ENCODE measurements around the gene MYH9. TPM values are rescaled to one million over a fixed set of nuclear protein-coding genes. Genes with fewer than 3 reads are reported as not detected.

The MYH9 gene
- total RNA-seq, 3 donors from 2014 or later (not counting 1 experiment from before 2014, with no cell fraction given): 803 to 1,038 (median 808) TPM

GRCh38 chr22:36331306-36331911 lies 56.4 kb downstream of the MYH9 start:
- H3K4me3 ChIP-seq (ENCODE audit: low read length): peak overlapping the region; percentile 2
- Mint-ChIP-seq H3K9me3 (no peaks in the 10 kb centered on the region), H3K27me3 (ENCODE audit: low read depth in 2 of 2) (no peaks in the 10 kb centered on the region), H3K27ac (peak overlapping the region; percentile 98 to 100), H3K36me3 (no peaks in the 10 kb centered on the region), H3K4me1 (peaks cover 94 to 95% of the 10 kb centered on the region in 2 donors), H3K4me3 (peak overlapping the region; percentile 91)
- no peaks in the 10 kb centered on the region for H3K9me3 ChIP-seq (ENCODE audit: control insufficient read depth, insufficient read depth, low read length)
- H3K27me3 ChIP-seq (ENCODE audit: control insufficient read depth, insufficient read depth, low read length): no peaks in the 10 kb centered on the region
- H3K36me3 ChIP-seq (ENCODE audit: control insufficient read depth, insufficient read depth, low read length): peaks cover 56% of the 10 kb centered on the region
- TF ChIP-seq CTCF (IDR thresholded peaks at IDR 0.05): no peak
- H3K4me1 ChIP-seq (ENCODE audit: control insufficient read depth, insufficient read depth, low read length): peaks cover 91% of the 10 kb centered on the region
- peak; percentile 59 to 83 (median 73) for ATAC-seq
- intact Hi-C loops (cut with micrococcal nuclease): loop anchor here (1.0 kb wide), 1 partner anchor 55 kb away; no protein-coding TSS in a partner anchor
- peak overlapping the region; percentile 80 for H3K27ac ChIP-seq (ENCODE audit: low read length)
- peak; percentile 74 to 91 for DNase-seq
- WGBS (ENCODE audit: insufficient coverage): 9% methylated on average over 11 of the region's 11 CpGs

GRCh38 chr22:36330655-36331305 lies 57.0 kb downstream of the MYH9 start:
- peak; percentile 34 to 42 for DNase-seq
- Mint-ChIP-seq H3K36me3 (no peaks in the 10 kb centered on the region), H3K4me3 (peak overlapping the region; percentile 91), H3K27ac (peak overlapping the region; percentile 98 to 100), H3K4me1 (peaks cover 91 to 92% of the 10 kb centered on the region in 2 donors), H3K9me3 (no peaks in the 10 kb centered on the region), H3K27me3 (ENCODE audit: low read depth in 2 of 2) (no peaks in the 10 kb centered on the region)
- 24% methylated on average over 19 of the region's 20 CpGs for WGBS (ENCODE audit: insufficient coverage)
- no peak for ATAC-seq
- Histone ChIP-seq H3K27ac (ENCODE audit: low read length) (peak overlapping the region; percentile 80), H3K9me3 (ENCODE audit: control insufficient read depth, insufficient read depth, low read length) (no peaks in the 10 kb centered on the region), H3K4me3 (ENCODE audit: low read length) (no peak overlapping the region), H3K27me3 (ENCODE audit: control insufficient read depth, insufficient read depth, low read length) (no peaks in the 10 kb centered on the region), H3K4me1 (ENCODE audit: control insufficient read depth, insufficient read depth, low read length) (peaks cover 84% of the 10 kb centered on the region), H3K36me3 (ENCODE audit: control insufficient read depth, insufficient read depth, low read length) (peaks cover 56% of the 10 kb centered on the region)
- intact Hi-C loops (cut with micrococcal nuclease): loop anchor here (1.0 kb wide), 1 partner anchor 56 kb away; no protein-coding TSS in a partner anchor
- no peak for TF ChIP-seq CTCF (IDR thresholded peaks at IDR 0.05)

GRCh38 chr22:36330127-36330526 lies 57.6 kb downstream of the MYH9 start:
- TF ChIP-seq CTCF (IDR thresholded peaks at IDR 0.05): no peak
- Histone ChIP-seq H3K9me3 (ENCODE audit: control insufficient read depth, insufficient read depth, low read length) (no peaks in the 10 kb centered on the region), H3K36me3 (ENCODE audit: control insufficient read depth, insufficient read depth, low read length) (peaks cover 56% of the 10 kb centered on the region), H3K4me3 (ENCODE audit: low read length) (no peak overlapping the region), H3K27ac (ENCODE audit: low read length) (peak overlapping the region; percentile 80), H3K27me3 (ENCODE audit: control insufficient read depth, insufficient read depth, low read length) (no peaks in the 10 kb centered on the region), H3K4me1 (ENCODE audit: control insufficient read depth, insufficient read depth, low read length) (peaks cover 78% of the 10 kb centered on the region)
- Mint-ChIP-seq H3K4me3 (peak overlapping the region; percentile 91), H3K27me3 (ENCODE audit: low read depth in 2 of 2) (no peaks in the 10 kb centered on the region), H3K36me3 (no peaks in the 10 kb centered on the region), H3K9me3 (no peaks in the 10 kb centered on the region), H3K27ac (peak overlapping the region; percentile 98 to 100), H3K4me1 (peaks cover 86 to 87% of the 10 kb centered on the region in 2 donors)
- no peak for DNase-seq
- no peak for ATAC-seq
- intact Hi-C loops (cut with micrococcal nuclease): no loop called here
- 98% methylated on average over 8 of the region's 9 CpGs for WGBS (ENCODE audit: insufficient coverage)
